NOMO-1 treated with dmso at 0.1 percent for 144 hours (cell line): ENCODE data around the gene CORO2A.
"Not testable (repeated sequence)": the region's sequence is repeated elsewhere in the genome, so short reads cannot be mapped to it uniquely, and the experiment has no call there.

Experiments
- DNase-seq: peaks from one replicate; lab custom pipeline; 2025; ENCODE audit not compliant: unreplicated experiment; lab: John Stamatoyannopoulos, UW

The CORO2A gene

GRCh38 chr9:98144076-98144475, 48.4 kb downstream of the CORO2A start:
- no peak for DNase-seq

- DNase-seq: no peak
Observed at GRCh38 chr9:98142925-98143481, 49.4 kb downstream of the CORO2A start.

GRCh38 chr9:98142182-98142907, 50.1 kb downstream of the CORO2A start:
- no peak for DNase-seq

GRCh38 chr9:98140503-98140902, 51.9 kb downstream of the CORO2A start:
- DNase-seq: no peak

- no peak for DNase-seq
Observed at GRCh38 chr9:98136489-98136888, 55.9 kb downstream of the CORO2A start.

GRCh38 chr9:98135938-98136337, 56.5 kb downstream of the CORO2A start:
- no peak for DNase-seq

- no peak for DNase-seq
Observed at GRCh38 chr9:98135558-98135934, 56.9 kb downstream of the CORO2A start.

GRCh38 chr9:98134702-98135557, 57.5 kb downstream of the CORO2A start:
- no peak for DNase-seq

DNA sequence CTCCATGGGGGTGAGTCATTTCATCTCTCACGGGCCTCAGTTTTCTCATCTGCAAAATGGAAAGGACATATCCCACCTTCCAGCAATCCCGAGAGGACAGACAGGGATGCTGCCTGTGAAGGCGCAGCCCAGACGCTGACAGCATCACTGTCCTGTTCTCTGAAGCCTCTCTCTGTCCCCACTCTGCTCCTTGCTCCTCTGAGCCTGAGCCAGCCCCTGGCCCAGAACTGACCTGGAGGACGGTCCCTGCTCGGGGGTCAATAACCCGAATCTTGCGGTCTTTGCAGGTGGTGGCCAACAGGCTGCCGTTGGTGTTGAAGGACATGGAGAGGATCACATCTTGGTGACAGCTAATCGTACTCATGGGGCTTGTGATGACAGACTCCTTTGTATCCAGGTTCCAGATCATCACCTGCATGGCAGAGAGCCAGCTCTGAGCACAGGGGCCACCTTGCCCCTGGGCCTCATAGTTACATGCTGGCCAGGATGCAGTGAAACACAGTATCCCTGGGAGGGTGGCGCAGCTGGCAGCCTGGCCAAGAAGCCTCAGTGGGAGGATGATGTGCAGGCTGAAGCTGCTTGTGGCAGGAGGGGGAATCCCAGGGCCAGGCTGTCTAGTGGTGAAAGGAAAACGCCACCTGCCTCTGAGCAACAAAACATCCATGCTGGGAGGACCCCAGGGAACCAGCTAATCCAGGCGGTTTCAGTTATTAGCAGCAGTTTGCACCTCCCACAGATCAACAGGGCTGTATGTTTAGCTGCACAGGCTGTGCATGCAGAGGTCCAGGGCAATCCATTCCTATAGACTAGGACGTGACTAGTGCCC, 59.4 kb downstream of the CORO2A start:
- no peak for DNase-seq

DNA sequence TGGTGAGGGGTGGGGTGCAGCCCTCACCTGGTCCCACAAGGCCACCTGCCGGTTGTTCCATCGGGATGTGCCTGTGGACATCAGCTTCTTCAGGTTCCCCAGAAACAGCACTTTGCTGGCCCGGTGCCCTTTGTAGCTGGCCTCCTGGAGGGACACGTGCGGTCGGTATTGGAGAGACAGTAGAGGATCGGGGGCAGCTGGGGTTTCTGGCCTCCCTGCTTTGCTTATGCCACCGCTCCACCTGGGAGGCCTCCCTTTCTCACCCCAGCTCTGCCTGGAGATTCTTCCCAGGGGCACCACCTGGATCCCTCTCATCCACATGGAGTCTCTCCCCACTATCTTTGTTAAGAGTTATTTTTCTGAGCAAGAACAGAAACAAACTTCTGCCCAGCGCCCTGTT, 60.3 kb downstream of the CORO2A start:
- DNase-seq: no peak

DNA sequence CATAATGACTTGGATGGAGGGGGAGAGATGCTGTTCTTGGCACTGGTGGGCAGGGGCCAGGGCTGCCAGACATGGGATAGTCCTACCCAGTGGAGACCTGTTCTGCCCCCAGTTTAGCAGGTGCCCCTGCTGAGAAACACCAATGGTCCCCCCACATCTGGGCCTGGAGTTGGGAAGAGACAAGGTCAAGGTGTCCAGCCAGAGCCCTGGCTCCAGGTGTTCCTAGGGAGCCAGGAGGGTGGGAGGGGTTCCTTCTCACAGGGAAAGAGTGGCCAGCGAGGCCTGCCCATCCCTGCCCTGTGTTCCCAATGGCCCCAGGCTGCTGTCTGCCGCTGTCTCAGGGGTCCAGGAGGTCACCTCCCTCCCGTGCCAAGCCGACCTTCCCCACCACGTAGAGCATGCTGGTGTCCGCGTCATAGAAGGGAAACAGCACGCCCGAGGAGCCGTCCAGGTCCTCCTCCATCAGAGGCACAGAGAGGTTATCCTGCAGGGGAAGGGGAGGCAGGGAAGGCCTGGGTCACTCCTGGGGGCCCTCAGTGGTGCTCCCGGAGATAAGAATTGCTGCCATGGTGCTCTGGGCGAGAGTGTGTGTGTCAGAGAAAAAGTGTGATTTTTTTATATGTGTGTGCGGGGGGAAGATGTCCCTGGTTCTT, 61.7 kb downstream of the CORO2A start:
- DNase-seq: no peak

GRCh38 chr9:98130060-98130459, 62.4 kb downstream of the CORO2A start:
- not testable (repeated sequence) for DNase-seq

- peak; percentile 92 for DNase-seq
Observed at GRCh38 chr9:98129451-98129881, 63.0 kb downstream of the CORO2A start.

DNA sequence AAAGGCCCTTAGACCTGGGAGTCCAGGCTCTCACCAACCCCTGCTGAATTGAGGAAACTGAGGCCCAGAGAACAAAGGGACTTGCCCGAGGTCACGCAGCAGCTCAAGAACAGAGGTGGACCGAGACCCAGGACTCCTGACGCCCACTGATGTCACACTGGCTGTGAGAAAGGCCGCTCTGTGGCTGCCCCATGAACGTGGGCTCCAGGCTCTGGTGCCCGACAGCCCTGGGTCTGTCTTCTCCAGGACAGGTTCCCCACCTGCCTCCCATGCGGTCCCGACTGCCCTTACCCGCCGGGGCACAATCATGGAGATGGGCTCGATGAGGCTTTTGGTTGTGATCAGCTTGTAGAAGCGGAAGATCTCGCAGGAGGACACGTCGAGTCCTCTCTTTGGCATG, 64.1 kb downstream of the CORO2A start:
- no peak for DNase-seq

- no peak for DNase-seq
Observed at GRCh38 chr9:98127226-98127625, 65.2 kb downstream of the CORO2A start.

- DNase-seq: no peak
Observed at GRCh38 chr9:98124637-98125426, 67.6 kb downstream of the CORO2A start.

GRCh38 chr9:98124091-98124490, 68.3 kb downstream of the CORO2A start:
- DNase-seq: not testable (repeated sequence)

DNA sequence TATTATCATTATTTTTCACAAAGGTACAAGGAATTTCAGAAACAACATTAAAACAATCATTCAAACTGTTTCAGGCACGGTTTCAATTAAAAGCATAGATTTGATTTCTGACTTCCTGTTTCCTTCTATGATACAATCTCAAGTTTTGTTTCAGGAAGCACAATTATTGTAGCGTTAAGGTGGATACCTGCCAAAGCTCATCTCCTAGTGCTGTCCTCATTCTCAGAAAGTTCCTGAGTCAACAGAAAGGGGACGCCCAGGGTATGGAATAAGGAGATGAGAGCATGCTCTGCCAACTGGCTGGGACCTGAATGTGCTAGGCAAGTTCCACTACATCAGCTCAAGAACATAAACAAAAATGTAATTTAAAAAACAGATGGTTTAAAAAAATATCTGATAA, 71.4 kb downstream of the CORO2A start:
- no peak for DNase-seq

- no peak for DNase-seq
Observed at GRCh38 chr9:98120476-98120875, 72.0 kb downstream of the CORO2A start.
